RPMI7951 (cell line): ENCODE data around the gene MYLK. TPM values are rescaled to one million over a fixed set of nuclear protein-coding genes. Genes with fewer than 3 reads are reported as not detected.
A peak's percentile ranks its signal among the peaks of the same experiment; 100 is the strongest.
"Not testable (repeated sequence)": the region's sequence is repeated elsewhere in the genome, so short reads cannot be mapped to it uniquely, and the experiment has no call there.

Source experiments
- DNase-seq: peaks from one replicate; pipeline ENCODE4 v3.0.0-alpha.2; 2012; ENCODE audit warnings: low read depth
- total RNA-seq: library from RNA; depleted of rRNA; stranded (reverse); fragments of >200 nt; shearing (Covaris generic); gene quantifications from 2 replicates; pipeline ENCODE4 v1.2.3, GENCODE V29; 2014

Gene MYLK
- total RNA-seq, 1 experiment from 2014 or later = 103 TPM

- DNase-seq = no peak
These were observed 257.3 kb downstream of the MYLK start for GRCh38 chr3:123626881-123627280.

GRCh38 chr3:123624302-123624701 is 259.8 kb downstream of the MYLK start:
- DNase-seq = no peak

- peak; percentile 34 for DNase-seq
These were observed 260.7 kb downstream of the MYLK start for GRCh38 chr3:123623346-123623880.

GRCh38 chr3:123622766-123623165 is 261.4 kb downstream of the MYLK start:
- no peak for DNase-seq

GRCh38 chr3:123621850-123622189 is 262.3 kb downstream of the MYLK start:
- no peak for DNase-seq

GRCh38 chr3:123621186-123621849 is 262.8 kb downstream of the MYLK start:
- no peak for DNase-seq

- peak; percentile 34 for DNase-seq
These were observed 263.8 kb downstream of the MYLK start for GRCh38 chr3:123620343-123620742.

GRCh38 chr3:123618768-123619484 is 265.2 kb downstream of the MYLK start:
- DNase-seq = peak; percentile 70

GRCh38 chr3:123618076-123618708 is 265.9 kb downstream of the MYLK start:
- no peak for DNase-seq

GRCh38 chr3:123616593-123616992 is 267.5 kb downstream of the MYLK start:
- no peak for DNase-seq

GRCh38 chr3:123613543-123613942 is 270.6 kb downstream of the MYLK start:
- no peak for DNase-seq

GRCh38 chr3:123611674-123612073 is 272.5 kb downstream of the MYLK start:
- not testable (repeated sequence) for DNase-seq

GRCh38 chr3:123611082-123611481 is 273.1 kb downstream of the MYLK start:
- DNase-seq = no peak

GRCh38 chr3:123610331-123610730 is 273.8 kb downstream of the MYLK start:
- DNase-seq = no peak

GRCh38 chr3:123609063-123609462 is 275.1 kb downstream of the MYLK start:
- no peak for DNase-seq

- DNase-seq = no peak
These were observed 275.7 kb downstream of the MYLK start for GRCh38 chr3:123608263-123608937.

- DNase-seq = no peak
These were observed 277.6 kb downstream of the MYLK start for GRCh38 chr3:123606527-123606926.

- DNase-seq = peak; percentile 78
These were observed 278.3 kb downstream of the MYLK start for GRCh38 chr3:123605789-123606234.

- DNase-seq = not testable (repeated sequence)
These were observed 281.0 kb downstream of the MYLK start for GRCh38 chr3:123603153-123603552.

GRCh38 chr3:123602325-123602724 is 281.8 kb downstream of the MYLK start:
- DNase-seq = peak; percentile 90

GRCh38 chr3:123600863-123601262 is 283.3 kb downstream of the MYLK start:
- not testable (repeated sequence) for DNase-seq

- no peak for DNase-seq
These were observed 286.6 kb downstream of the MYLK start for GRCh38 chr3:123597561-123597960.
